ENCODE data around the gene NOS1.

NOS1 gene

DNA sequence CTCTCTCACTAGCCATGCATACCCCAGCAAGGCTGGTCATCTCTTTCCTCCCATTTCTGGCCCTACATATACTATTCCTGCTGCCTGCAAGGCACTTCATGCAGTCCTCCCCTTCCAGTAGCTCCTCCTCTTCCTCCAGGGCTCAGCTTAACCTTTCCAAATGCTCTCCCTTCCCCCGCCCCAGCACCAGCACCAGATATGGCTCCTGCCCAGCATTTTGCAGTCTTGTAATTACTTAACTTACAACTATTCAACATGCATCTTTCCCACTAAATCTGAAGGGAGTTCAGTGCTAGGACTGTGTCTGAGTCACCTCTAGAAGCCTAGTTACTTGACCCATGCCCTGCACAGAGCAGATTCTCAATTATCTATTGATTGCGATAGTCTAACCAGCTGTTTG, 169.4 kb downstream of the NOS1 start:
- TF ChIP-seq CTCF (IDR thresholded peaks at IDR 0.05; ENCODE audit: low read depth, low read length) = no peak
- H3K36me3 ChIP-seq = peaks cover 9% of the 10 kb centered on the region
- no peak for DNase-seq
- H3K4me3 ChIP-seq (ENCODE audit: low read depth, low read length) = no peak overlapping the region
- H3K9me3 ChIP-seq (ENCODE audit: severe bottlenecking) = peaks cover 4% of the 10 kb centered on the region
- H3K27ac ChIP-seq = no peak overlapping the region
- no peaks in the 10 kb centered on the region for H3K27me3 ChIP-seq (ENCODE audit: insufficient read depth, low read depth, severe bottlenecking)

DNA sequence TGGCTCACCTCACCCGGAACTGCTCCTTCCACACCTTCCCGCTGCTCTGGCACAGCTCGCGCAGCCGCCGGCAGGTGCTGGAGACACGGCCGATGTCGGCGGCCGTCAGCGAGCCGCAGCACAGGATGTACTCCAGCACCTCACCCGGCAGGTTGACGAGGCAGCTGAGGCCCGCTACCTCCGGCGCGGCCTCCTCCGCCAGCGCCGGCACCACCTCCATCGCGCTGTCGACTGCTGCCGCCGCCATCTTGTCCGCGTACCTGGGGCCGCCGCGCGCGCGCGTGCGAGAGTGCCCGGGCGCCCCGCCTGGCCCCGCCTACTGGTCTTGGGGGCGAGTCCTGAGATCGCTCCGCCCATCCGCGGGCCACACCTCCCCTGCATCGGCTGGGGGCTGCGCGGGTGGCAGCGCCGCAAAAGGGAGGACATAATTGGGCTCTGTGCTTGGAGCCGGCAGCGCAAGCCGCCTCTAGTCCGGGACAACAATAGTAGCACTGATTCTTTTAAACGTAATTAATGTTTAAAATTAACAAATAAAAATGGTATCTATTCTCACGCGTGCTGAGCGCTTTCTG, 171.1 kb downstream of the NOS1 start, which contains the start of gene FBXO21:
Gene FBXO21 (minus strand): TSS at position 261 of the 572 bp plus-strand sequence. CDS start 14 bp downstream, at position 247.
- no peak for TF ChIP-seq CTCF (IDR thresholded peaks at IDR 0.05; ENCODE audit: low read depth, low read length)
- Histone ChIP-seq H3K9me3 (ENCODE audit: severe bottlenecking) (peaks cover 4% of the 10 kb centered on the region), H3K27ac (peak within 1 kb of the TSS; percentile 78), H3K4me3 (ENCODE audit: low read depth, low read length) (peak within 1 kb of the TSS; percentile 92), H3K36me3 (peaks cover 27% of the 10 kb centered on the region), H3K27me3 (ENCODE audit: insufficient read depth, low read depth, severe bottlenecking) (no peaks in the 10 kb centered on the region)
- DNase-seq = peak; percentile 90

DNA sequence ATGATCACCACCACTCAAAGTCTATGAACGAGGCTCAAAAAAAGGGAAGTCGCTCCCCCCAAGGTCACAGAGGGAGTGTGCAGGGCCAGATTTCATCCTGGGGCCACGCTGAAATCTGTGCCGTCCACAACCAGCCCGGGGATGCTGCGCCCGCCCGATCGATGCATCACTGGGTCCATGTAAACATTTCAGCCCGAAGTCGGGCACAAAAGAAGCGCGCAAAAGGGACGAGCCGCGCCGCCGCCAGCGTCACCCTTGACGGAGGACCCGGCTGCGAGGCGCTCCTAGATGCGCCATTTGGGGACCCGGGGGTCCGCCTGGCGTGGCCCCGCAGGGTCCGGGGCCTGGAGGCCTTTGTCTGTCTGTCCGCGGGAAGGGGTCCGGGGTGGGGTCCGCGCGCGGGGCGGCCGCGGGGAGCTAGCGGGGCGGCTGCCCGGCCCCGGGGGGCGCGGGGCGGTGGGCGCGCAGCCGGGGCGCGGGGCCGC, 171.7 kb downstream of the NOS1 start:
- Histone ChIP-seq H3K27ac (peak overlapping the region; percentile 78), H3K9me3 (ENCODE audit: severe bottlenecking) (peaks cover 4% of the 10 kb centered on the region), H3K27me3 (ENCODE audit: insufficient read depth, low read depth, severe bottlenecking) (no peaks in the 10 kb centered on the region), H3K36me3 (peaks cover 32% of the 10 kb centered on the region), H3K4me3 (ENCODE audit: low read depth, low read length) (peak overlapping the region; percentile 92)
- peak; percentile 29 for DNase-seq
- no peak for TF ChIP-seq CTCF (IDR thresholded peaks at IDR 0.05; ENCODE audit: low read depth, low read length)

DNA sequence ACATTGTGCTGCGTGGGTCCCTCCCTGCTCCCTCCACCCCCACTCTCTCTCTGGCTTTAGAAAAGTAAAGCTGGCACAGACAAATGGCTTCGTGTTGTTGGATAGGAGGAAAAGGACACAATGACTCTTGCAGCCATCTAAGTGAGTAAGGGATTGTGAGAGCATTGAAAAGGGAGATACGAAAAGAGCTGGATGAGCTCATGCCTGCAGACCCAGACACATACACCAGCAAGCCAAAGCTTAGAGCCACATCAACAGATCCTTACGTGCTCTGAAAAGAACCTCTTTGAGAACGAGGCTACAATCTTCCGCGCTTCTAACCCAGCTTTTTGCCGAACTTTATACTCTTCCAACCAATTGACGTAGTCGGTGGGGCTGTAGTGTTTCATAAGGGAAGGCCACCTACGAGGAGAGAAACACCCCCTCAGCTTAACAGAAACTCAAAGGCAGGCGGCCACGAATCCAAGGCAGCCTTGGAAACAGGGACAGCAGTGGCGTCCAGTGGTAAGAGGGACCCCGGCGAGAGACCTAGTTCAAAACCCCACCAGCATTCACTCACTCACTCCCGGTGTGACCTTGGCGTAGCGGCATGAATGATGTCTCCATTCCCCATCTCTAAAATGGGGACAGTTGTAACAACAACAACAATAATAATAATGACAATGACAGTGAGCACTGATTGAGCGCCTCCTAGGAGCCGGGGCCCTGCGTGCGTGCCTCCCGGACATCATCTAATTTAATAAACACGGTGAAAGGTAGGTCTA, 172.3 kb downstream of the NOS1 start:
- H3K36me3 ChIP-seq = peaks cover 38% of the 10 kb centered on the region
- H3K9me3 ChIP-seq (ENCODE audit: severe bottlenecking) = peaks cover 4% of the 10 kb centered on the region
- no peaks in the 10 kb centered on the region for H3K27me3 ChIP-seq (ENCODE audit: insufficient read depth, low read depth, severe bottlenecking)
- no peak for DNase-seq
- TF ChIP-seq CTCF (IDR thresholded peaks at IDR 0.05; ENCODE audit: low read depth, low read length) = no peak
- H3K27ac ChIP-seq = peak overlapping the region; percentile 78
- H3K4me3 ChIP-seq (ENCODE audit: low read depth, low read length) = peak overlapping the region; percentile 92

DNA sequence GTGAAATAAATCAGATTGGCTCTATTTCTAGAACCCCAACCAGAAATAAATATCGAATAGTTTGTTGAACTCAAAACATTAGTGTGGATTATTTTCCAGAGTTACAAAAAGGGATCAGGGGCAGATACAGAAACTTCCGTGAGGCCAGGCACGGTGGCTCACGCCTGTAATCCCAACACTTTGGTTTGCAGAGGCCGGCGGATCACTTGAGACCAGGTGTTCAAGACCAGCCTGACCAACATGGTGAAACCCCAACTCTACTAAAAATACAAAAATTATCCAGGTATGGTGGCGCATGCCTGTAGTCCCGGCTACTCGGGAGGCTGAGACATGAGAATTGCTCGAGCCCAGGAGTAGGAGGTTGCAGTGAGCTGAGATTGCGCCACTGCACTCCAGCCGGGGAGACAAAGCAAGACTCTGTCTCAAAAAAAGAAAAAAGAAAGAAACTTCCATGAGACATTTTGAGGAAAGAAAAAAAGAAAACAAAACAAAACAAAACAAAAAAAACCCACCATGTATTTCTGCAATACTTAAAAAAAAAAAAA, 173.2 kb downstream of the NOS1 start:
- no peak for TF ChIP-seq CTCF (IDR thresholded peaks at IDR 0.05; ENCODE audit: low read depth, low read length)
- DNase-seq = no peak
- Histone ChIP-seq H3K4me3 (ENCODE audit: low read depth, low read length) (no peak overlapping the region), H3K36me3 (peaks cover 48% of the 10 kb centered on the region), H3K27ac (no peak overlapping the region), H3K9me3 (ENCODE audit: severe bottlenecking) (peaks cover 4% of the 10 kb centered on the region), H3K27me3 (ENCODE audit: insufficient read depth, low read depth, severe bottlenecking) (no peaks in the 10 kb centered on the region)
